Measurements from ENCODE around the gene THAP5.

GRCh38 chr7:108572480-108572879, 3.0 kb upstream of the THAP5 start:
- TF ChIP-seq EZH2 (IDR thresholded peaks at IDR 0.05): no peak
- no peak for TF ChIP-seq POLR2AphosphoS5 (IDR thresholded peaks at IDR 0.05; ENCODE audit: borderline replicate concordance, low read depth, low read length)

Measured in SK-N-MC (cell line).